ENCODE measurements around the gene GREM1.

Gene GREM1

DNA sequence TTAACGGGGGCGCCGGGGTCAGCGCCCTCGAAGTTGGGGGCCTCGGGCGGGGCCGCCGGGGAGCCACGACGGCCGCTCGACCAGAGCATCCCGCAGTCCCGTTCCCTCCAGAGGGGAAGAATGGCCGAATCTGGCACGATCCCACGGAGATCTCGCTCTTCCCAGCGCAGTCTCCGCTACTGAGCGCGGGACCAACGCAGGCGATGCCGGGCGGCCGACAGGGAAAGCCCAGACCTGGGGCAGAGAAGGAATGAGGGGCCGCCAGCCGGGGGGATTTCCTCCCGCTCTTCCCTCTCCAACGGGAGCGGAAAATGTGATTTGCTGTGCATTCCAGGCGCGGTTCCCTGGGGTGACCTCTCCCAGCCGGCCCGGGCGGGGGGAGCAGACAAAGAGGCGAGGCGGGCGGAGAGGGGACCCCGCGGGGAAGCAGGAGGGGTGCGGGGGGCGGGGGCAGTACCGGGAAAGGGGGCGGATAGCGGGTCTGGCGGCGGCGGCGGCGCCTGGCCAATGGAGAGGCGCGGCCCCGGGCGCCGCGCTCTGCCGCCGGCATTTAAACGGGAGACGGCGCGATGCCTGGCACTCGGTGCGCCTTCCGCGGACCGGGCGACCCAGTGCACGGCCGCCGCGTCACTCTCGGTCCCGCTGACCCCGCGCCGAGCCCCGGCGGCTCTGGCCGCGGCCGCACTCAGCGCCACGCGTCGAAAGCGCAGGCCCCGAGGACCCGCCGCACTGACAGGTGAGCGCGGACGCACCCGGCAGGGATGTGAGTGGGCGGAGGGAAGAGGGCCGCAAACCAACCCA, at the start of gene GREM1:
Gene GREM1, plus strand, starts transcription at position 579 of the 801 bp plus-strand sequence. CDS start 12,687 bp downstream, outside the sequence.
- peak; percentile 27 for DNase-seq (ENCODE audit: low spot score)

- no peak for DNase-seq (ENCODE audit: low spot score)
Measured at GRCh38 chr15:32668942-32669341, 48.9 kb upstream of the GREM1 start.

DNA sequence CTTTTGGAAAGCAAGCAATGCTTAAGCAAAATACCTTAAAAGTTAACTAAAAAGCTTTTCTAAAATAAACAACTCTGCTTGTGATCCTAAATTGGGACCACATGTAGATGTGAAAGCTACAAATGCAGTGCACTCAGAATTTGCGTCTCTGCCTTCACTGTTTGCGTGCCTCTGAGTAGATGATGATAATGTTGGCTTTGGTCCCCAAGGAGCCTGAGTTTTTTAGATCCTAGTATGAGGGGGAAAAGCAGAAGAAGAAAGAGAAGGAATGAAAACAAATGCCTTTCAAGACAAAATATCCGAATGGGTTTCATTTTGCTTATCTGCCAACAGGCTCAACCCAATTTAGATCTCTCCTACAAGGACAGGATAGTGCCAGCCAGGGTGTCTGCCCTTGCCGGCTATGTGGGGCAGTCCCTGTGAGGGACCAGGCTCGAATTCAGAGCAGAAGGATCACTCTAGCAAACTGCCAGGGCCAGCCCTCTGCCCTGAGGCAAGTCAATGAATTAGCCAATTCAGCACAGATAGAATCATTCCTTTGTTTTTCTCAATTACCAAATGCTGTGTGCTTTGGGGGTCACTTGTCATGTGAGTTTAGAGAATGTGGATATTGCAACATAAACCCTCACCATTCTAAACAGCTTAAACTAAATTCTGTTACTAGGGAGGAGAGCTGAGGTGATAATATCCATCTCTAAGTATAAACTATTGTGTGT, 47.8 kb upstream of the GREM1 start:
- DNase-seq (ENCODE audit: low spot score) = peak; percentile 89

DNA sequence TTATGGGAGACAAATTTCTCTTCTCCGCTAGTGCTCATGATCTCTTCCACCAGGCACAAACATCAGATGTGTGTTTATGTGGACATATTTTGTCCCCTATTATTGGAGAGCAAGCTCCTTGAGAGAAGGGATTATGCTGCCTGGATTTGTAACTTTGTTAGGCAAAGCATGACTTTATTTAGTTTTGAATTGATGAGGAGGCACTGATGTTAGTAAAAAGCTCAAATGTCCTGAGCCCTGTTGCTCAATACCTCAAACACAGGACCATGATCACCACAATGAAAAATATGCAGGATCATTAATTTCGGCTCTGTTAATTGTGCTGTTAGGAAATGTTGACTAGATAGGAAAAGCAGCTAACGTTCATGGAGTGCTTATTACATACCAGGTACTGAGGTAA, 47.2 kb upstream of the GREM1 start:
- DNase-seq (ENCODE audit: low spot score) = no peak

DNA sequence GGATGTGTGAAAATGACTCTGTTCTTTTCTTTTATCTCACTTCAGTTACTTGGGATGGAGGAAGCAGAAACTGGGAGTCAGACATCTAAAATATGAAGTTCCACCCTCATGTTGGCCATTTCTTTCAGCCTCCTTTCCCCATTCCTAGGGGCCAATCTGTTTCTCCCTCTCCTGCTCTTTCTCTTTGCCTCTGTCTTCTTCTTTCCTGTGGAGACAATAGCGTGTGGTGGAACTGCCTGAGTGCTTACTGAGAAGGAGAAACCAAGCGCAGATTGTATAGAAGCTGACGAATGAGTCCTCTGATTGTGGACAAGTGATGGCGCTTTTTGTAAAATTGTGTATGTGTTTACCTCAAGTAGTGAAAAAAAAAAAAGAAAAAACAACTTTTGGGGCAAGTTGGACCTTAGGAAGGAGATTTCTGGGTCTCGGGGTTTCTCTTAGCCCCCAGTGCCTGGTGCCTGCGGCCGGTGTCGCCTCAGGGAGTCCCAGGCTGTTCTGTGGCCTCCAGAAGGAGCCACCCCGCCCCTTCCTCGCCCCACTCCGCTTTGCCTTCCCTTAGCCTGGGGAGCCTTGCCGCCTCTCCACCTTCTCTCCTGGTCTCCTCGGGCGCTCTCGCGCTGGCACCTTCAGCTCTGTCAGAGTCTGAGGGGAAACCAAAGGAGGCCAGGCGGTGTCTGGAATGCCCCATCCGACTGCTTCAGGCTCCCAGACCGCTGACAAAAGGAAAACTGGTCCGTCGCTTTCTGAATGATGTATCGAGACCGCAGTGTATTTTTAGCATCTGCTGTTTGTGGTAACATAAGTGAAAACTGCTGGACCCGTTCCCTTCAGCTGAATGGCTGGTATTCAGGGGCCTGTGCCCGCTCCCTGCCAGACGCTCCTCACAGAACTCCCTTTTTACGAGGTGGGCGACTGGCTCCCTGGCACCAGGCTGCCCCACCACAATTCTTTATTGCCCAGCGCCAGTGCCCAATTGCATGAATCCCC, 46.2 kb upstream of the GREM1 start:
- DNase-seq (ENCODE audit: low spot score) = peak; percentile 74

GRCh38 chr15:32674681-32675080, 43.1 kb upstream of the GREM1 start:
- no peak for DNase-seq (ENCODE audit: low spot score)

GRCh38 chr15:32675466-32675865, 42.3 kb upstream of the GREM1 start:
- no peak for DNase-seq (ENCODE audit: low spot score)

GRCh38 chr15:32676169-32676568, 41.6 kb upstream of the GREM1 start:
- DNase-seq (ENCODE audit: low spot score) = no peak

DNA sequence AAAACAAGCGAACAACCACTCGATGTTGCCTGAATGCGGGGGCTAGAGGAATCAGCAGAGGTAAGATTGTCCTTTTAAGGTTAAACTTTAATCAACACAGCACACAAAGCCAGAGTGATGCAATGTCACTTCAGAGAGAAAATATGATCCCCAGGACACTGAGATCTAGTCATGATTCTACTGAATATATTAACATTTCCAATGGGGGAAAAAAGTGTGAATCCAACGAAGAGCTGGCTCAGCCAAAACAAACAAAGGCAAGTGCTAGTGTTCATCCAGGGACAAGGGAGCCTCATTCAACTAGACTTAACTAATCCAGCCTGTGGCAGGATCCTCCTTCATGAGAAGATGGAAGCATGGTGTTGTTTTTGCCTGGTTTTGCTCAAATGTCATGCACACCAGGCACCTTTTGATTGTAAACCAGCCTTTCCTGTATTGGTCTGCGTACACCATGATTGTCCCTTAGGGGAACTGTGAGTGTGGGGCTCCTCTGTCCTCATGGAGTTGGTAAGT, 40.5 kb upstream of the GREM1 start:
- no peak for DNase-seq (ENCODE audit: low spot score)

DNA sequence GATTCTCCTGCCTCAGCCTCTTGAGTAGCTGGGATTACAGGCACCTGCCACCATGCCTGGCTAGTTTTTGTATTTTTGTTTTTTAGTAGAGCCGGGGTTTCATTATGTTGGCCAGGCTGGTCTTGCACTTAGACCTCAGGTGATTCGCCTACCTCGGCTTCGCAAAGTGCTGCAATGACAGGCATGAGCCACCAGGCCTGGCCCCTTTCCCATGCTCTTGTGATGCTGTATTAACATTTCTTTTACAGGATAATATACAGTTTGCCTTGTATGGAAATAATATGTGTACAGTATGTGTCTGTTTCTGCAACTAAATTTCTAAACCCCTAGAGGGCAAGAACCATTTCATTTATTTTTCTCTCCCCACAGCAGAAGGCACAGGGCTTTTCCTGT, 38.5 kb upstream of the GREM1 start:
- no peak for DNase-seq (ENCODE audit: low spot score)

DNA sequence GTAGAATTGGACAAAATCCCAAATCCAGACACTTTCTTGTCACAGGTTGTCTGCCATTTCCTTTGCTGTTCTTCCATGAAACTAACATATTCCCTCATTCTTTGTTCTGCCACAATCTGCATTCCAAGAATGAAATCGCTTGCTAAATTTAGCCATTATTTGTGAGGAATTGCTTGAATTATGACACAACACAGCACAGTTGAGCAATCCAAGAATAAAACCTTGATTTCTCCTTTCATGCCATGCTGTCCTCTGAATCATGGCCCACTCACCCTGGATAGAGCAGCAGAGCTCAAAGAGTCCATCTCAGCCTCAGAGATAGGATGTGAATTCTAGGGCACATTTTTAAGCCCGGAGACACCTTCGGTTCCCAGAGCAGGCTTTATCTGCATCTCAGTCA, 35.2 kb upstream of the GREM1 start:
- no peak for DNase-seq (ENCODE audit: low spot score)

DNA sequence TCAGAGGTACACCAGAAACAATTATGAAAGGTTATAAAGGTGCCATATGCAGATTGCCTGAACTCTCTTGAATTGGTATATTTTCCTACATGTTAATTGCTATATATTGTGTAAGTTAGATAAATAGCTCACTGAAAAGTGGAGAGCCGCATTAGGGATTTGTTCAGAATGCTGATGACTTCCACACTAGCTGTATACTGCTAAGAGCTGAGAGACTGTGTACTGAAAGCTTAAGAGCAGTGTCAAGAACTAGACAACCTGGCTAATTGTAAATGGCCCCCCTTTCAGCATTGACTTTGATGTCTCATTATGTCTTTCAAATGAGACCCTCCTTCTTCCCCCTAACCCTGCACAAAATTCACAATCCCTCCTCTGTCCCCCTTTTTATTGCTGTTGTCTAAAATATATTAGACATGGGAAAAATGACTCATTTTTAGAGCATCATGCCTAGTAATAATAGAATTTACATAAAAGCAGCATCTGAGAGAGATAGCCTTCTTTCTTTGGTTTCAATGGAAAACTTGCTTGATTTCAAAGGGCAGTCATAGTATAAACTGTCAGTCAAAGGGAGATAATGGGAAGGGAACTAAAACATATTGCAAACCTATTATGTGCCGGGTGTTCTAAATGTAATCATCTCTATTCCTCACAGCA, 34.7 kb upstream of the GREM1 start:
- DNase-seq (ENCODE audit: low spot score) = no peak

GRCh38 chr15:32683906-32684584, 33.8 kb upstream of the GREM1 start:
- peak; percentile 70 for DNase-seq (ENCODE audit: low spot score)

DNA sequence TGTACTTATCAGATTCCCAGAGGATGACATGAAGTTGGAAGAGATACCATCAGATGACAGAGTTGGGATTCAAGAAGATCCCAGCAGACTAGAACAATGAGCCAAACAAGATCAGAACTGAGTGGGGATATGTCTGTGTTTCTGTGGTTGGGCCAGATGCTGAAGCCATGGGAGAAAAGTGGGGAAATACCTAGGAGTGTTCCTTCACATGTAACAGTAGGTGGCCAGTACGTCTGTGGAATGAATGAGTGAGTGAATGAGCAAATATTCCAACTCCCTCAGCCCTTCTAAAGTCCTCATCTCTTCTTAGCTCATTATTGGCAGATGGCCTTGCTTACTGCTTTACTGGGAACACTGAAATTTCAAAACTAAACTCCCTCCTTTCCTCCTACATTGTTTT, 32.2 kb upstream of the GREM1 start:
- no peak for DNase-seq (ENCODE audit: low spot score)

DNA sequence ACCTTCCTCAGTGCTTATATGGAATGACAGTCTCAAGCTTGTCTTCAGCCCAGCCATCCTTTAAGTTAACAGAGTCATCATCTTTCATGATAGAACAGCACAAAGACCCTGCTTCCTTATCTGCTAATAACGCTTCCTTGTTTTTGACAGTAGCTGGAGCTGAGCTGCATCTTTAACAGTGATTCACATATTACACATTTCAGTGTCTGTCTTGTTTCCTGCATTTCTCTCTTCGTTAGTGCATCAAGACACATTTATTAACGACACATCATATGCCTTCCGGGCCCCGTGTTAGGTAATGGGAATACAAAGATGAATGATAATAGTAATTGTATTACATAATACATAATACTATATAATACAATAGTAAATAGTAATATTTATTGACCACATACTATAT, 30.2 kb upstream of the GREM1 start:
- no peak for DNase-seq (ENCODE audit: low spot score)

DNA sequence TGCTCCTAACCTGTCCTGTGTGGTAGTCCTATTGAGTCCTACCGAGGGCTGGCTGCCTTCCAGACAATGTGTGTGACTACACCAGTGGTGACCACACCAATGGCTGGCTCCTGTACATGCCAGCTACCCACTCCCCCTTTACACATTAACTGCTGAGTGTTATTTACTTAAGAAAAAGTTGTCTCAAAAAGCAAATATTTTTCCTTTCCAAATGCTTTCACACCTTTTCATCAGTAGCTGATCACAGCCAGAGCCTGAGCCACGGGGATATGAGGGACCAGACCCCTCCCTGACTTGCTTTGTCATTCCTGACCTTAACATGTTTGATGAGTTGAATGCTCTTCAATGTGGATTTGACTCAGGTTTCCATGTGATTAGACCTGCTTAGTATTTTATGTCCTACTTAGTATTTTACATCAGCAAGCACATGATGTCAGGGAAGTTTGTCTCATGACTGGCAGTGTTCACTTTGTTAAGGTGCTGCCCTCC, 29.6 kb upstream of the GREM1 start:
- DNase-seq (ENCODE audit: low spot score) = no peak

DNA sequence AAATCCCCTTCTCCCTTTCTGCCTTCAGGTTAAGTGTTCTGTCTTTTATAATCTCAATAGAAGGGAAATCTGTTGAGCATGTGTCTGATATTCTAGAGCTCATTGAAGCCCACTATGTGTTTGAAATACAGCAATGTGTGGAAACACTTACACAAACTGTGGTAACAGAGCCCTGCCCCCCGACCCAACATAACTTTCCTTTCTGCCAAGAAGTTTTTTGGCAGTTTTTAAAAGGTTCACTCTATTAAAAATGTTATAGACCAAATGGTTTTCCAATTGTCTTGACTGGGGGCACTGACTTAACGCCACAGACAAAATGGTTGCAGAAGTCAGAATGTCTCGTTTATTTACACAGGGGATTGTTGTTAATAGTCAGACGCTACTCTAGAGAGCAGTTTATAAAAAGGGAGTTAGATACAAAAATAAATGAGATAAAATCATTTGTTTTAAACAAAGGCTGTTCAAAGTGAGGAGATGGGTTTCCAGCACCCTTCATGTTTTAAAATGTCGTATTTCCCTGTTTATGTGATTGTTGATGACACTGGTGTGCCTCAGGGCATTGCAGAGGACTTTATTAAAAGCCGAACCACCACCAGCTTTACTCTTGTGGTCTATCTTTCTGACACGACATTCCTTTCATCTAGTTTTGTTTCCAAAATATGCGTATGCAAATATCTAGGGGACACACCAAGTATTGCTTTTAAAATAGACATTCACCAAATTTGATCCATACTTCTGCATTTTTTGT, 26.7 kb upstream of the GREM1 start:
- DNase-seq (ENCODE audit: low spot score) = no peak

- no peak for DNase-seq (ENCODE audit: low spot score)
Measured at GRCh38 chr15:32691689-32692038, 26.1 kb upstream of the GREM1 start.

- DNase-seq (ENCODE audit: low spot score) = no peak
Measured at GRCh38 chr15:32692286-32692685, 25.5 kb upstream of the GREM1 start.

Data from Ammon's horn (tissue), 1 donor.